Rectal smooth muscle tissue (tissue), 1 donor: ENCODE data around the gene ADAM17.
"Not testable (repeated sequence)": the region's sequence is repeated elsewhere in the genome, so short reads cannot be mapped to it uniquely, and the experiment has no call there.

ENCODE experiments used
- H3K27ac ChIP-seq: one replicate; pipeline ENCODE4 v1.7.0; 2013; ENCODE audit warnings: low read depth, low read length, inconsistent platforms
- H3K27me3 ChIP-seq: one replicate; pipeline ENCODE4 v1.7.0; 2013; ENCODE audit warnings: low read length; ENCODE audit not compliant: control insufficient read depth, insufficient read depth
- H3K36me3 ChIP-seq: one replicate; pipeline ENCODE4 v1.7.0; 2013; ENCODE audit warnings: low read length; ENCODE audit not compliant: control insufficient read depth, insufficient read depth
- H3K4me1 ChIP-seq: one replicate; pipeline ENCODE4 v1.7.0; 2013; ENCODE audit warnings: low read length; ENCODE audit not compliant: control insufficient read depth, insufficient read depth
- H3K4me3 ChIP-seq: one replicate; pipeline ENCODE4 v1.7.0; 2013; ENCODE audit warnings: low read length
- H3K9ac ChIP-seq: one replicate; pipeline ENCODE4 v1.7.0; 2013; ENCODE audit warnings: low read length

The ADAM17 gene

GRCh38 chr2:9556121-9556743, 602 bp upstream of the ADAM17 start:
- Histone ChIP-seq H3K4me1 (peaks cover 17% of the 10 kb centered on the region), H3K36me3 (no peaks in the 10 kb centered on the region), H3K27me3 (no peaks in the 10 kb centered on the region), H3K4me3 (peak overlapping the region; percentile 79), H3K9ac (peak overlapping the region; percentile 82), H3K27ac (peak overlapping the region; percentile 95)

GRCh38 chr2:9554921-9555296, 721 bp downstream of the ADAM17 start:
- Histone ChIP-seq H3K27me3 (no peaks in the 10 kb centered on the region), H3K36me3 (no peaks in the 10 kb centered on the region), H3K4me3 (peak overlapping the region; percentile 94), H3K9ac (peak overlapping the region; percentile 86), H3K4me1 (peaks cover 17% of the 10 kb centered on the region), H3K27ac (peak overlapping the region; percentile 95)

- H3K9ac ChIP-seq: no peak overlapping the region
- no peak overlapping the region for H3K4me3 ChIP-seq
- no peaks in the 10 kb centered on the region for H3K36me3 ChIP-seq
- peaks cover 17% of the 10 kb centered on the region for H3K4me1 ChIP-seq
- peak overlapping the region; percentile 22 for H3K27ac ChIP-seq
- no peaks in the 10 kb centered on the region for H3K27me3 ChIP-seq
These were observed 3.1 kb downstream of the ADAM17 start for GRCh38 chr2:9552219-9553178.

GRCh38 chr2:9550859-9551391, 4.7 kb downstream of the ADAM17 start:
- H3K4me1 ChIP-seq: peaks cover 15% of the 10 kb centered on the region
- H3K36me3 ChIP-seq, H3K9ac ChIP-seq, H3K27me3 ChIP-seq, H3K27ac ChIP-seq, H3K4me3 ChIP-seq: not testable (repeated sequence)

- Histone ChIP-seq H3K4me3 (no peak overlapping the region), H3K27ac (no peak overlapping the region), H3K36me3 (no peaks in the 10 kb centered on the region), H3K4me1 (peaks cover 12% of the 10 kb centered on the region), H3K9ac (no peak overlapping the region), H3K27me3 (no peaks in the 10 kb centered on the region)
These were observed 6.2 kb downstream of the ADAM17 start for GRCh38 chr2:9549420-9549819.

- H3K4me1 ChIP-seq: peaks cover 9% of the 10 kb centered on the region
- no peak overlapping the region for H3K9ac ChIP-seq
- no peaks in the 10 kb centered on the region for H3K27me3 ChIP-seq
- H3K27ac ChIP-seq: no peak overlapping the region
- H3K36me3 ChIP-seq: no peaks in the 10 kb centered on the region
- H3K4me3 ChIP-seq: no peak overlapping the region
These were observed 7.1 kb downstream of the ADAM17 start for GRCh38 chr2:9548506-9548905.

- Histone ChIP-seq H3K36me3 (no peaks in the 10 kb centered on the region), H3K4me1 (peaks cover 8% of the 10 kb centered on the region), H3K4me3 (no peak overlapping the region), H3K27me3 (no peaks in the 10 kb centered on the region), H3K9ac (no peak overlapping the region), H3K27ac (no peak overlapping the region)
These were observed 8.2 kb downstream of the ADAM17 start for GRCh38 chr2:9547262-9547991.

- Histone ChIP-seq H3K9ac (no peak overlapping the region), H3K27ac (no peak overlapping the region), H3K27me3 (no peaks in the 10 kb centered on the region), H3K4me1 (no peaks in the 10 kb centered on the region), H3K36me3 (no peaks in the 10 kb centered on the region), H3K4me3 (no peak overlapping the region)
These were observed 10.1 kb downstream of the ADAM17 start for GRCh38 chr2:9545502-9545901.

- no peak overlapping the region for H3K27ac ChIP-seq
- H3K4me1 ChIP-seq: no peaks in the 10 kb centered on the region
- H3K4me3 ChIP-seq: no peak overlapping the region
- no peaks in the 10 kb centered on the region for H3K27me3 ChIP-seq
- no peaks in the 10 kb centered on the region for H3K36me3 ChIP-seq
- H3K9ac ChIP-seq: no peak overlapping the region
These were observed 12.1 kb downstream of the ADAM17 start for GRCh38 chr2:9543557-9543956.

- no peaks in the 10 kb centered on the region for H3K27me3 ChIP-seq
- H3K36me3 ChIP-seq: no peaks in the 10 kb centered on the region
- H3K27ac ChIP-seq: no peak overlapping the region
- no peak overlapping the region for H3K9ac ChIP-seq
- no peaks in the 10 kb centered on the region for H3K4me1 ChIP-seq
- H3K4me3 ChIP-seq: no peak overlapping the region
These were observed 16.1 kb downstream of the ADAM17 start for GRCh38 chr2:9539531-9539930.

- Histone ChIP-seq H3K27ac (no peak overlapping the region), H3K27me3 (no peaks in the 10 kb centered on the region), H3K4me3 (no peak overlapping the region), H3K9ac (no peak overlapping the region), H3K36me3 (no peaks in the 10 kb centered on the region), H3K4me1 (no peaks in the 10 kb centered on the region)
These were observed 17.6 kb downstream of the ADAM17 start for GRCh38 chr2:9538000-9538507.

- no peaks in the 10 kb centered on the region for H3K4me1 ChIP-seq
- H3K4me3 ChIP-seq: no peak overlapping the region
- H3K36me3 ChIP-seq: no peaks in the 10 kb centered on the region
- no peaks in the 10 kb centered on the region for H3K27me3 ChIP-seq
- no peak overlapping the region for H3K27ac ChIP-seq
- H3K9ac ChIP-seq: no peak overlapping the region
These were observed 19.1 kb downstream of the ADAM17 start for GRCh38 chr2:9536504-9536903.
